ENCODE measurements around the gene ACOT9. TPM values are rescaled to one million over a fixed set of nuclear protein-coding genes. Genes with fewer than 3 reads are reported as not detected.

ACOT9 gene
- total RNA-seq, 1 experiment from 2014 or later = 72.3 TPM

DNA sequence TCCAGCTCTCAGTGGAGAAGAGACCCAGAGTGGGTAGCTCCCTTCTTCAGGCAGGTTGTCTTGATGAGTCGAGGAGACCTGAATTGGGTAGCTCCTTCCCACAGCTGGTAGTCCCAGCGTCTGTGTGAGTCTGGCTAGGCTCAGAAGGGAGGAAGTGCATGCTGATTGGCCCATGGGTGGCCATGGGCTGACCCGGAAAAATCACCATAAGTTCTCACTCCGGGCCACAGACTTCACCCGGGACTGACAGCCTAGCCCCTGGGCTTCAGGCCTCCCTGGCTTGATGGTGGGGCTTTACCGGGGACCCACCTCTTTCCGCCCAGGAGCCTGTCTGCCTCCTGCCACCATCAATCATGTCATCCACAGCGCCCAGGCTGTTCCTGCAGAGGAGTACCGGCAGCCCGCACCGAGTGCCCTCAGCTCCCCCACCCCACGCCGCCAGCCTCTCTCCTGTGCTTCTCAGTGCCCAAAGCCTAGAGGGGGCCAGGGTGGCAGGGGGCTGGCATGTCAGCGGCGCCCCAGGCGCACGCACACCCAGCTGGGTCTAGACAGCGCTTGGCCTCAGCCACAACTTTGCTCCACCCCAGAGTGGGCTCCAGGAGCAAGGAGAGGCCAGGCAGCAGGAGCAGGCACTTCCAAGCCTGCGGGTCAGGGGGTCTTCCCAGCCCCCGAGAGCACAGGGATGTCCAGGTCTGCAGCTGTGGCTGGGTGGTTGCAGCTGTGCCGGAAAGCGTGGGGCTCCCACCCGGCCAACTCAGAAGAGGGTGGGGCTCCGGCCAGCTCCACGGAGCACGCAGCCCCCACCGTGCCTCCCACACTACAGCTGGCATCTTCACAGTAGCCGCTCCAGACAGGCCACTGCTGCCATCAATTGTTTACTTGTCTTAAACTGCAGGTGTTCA lies 23.8 kb upstream of the ACOT9 start:
- Histone ChIP-seq H3K79me2 (ENCODE audit: insufficient read depth, low read length) (no peaks in the 10 kb centered on the region), H2BK20ac (ENCODE audit: low read depth, low read length, poor library complexity, severe bottlenecking) (no peak overlapping the region), H3K23ac (ENCODE audit: insufficient read length, low read depth, low read length) (no peak overlapping the region), H3K4me1 (ENCODE audit: insufficient read depth, low read length) (peaks cover 2% of the 10 kb centered on the region; the same call in 1 of the 2 replicates), H3K23me2 (ENCODE audit: insufficient read length, low read depth, low read length, poor library complexity, severe bottlenecking) (no peaks in the 10 kb centered on the region), H3K9ac (ENCODE audit: extremely low read depth, insufficient read length, low read length) (no peak overlapping the region), H3T11ph (ENCODE audit: low read length) (no peak overlapping the region), H4K5ac (ENCODE audit: insufficient read length, low read depth, low read length) (no peak overlapping the region), H3K56ac (ENCODE audit: insufficient read length, low read depth, low read length) (no peak overlapping the region), H2AFZ (ENCODE audit: low read length) (no peak overlapping the region), H3K27ac (ENCODE audit: insufficient read length, low read depth, low read length) (no peak overlapping the region), H3K18ac (ENCODE audit: insufficient read length, low read depth, low read length) (no peak overlapping the region), H3K4ac (ENCODE audit: low read depth, low read length) (no peak overlapping the region), H3K9me3 (ENCODE audit: control insufficient read depth, low read depth, low read length) (no peaks in the 10 kb centered on the region), H3K79me1 (ENCODE audit: insufficient read depth, low read depth, low read length, poor library complexity, severe bottlenecking) (no peaks in the 10 kb centered on the region), H2AK5ac (ENCODE audit: insufficient read length, low read length) (no peak overlapping the region), H2BK5ac (ENCODE audit: insufficient read length, low read length) (no peak overlapping the region), H3K4me2 (ENCODE audit: insufficient read depth, insufficient read length, low read length) (no peak overlapping the region), H3K27me3 (ENCODE audit: insufficient read depth, low read length) (no peaks in the 10 kb centered on the region), H4K8ac (replicated peaks; ENCODE audit: insufficient read length, low read depth, low read length) (no peak overlapping the region), H2BK120ac (ENCODE audit: low read depth, low read length, poor library complexity, severe bottlenecking) (no peak overlapping the region), H3K14ac (ENCODE audit: insufficient read depth, low read length) (no peak overlapping the region), H4K20me1 (ENCODE audit: control insufficient read depth, insufficient read depth, insufficient read length) (no peaks in the 10 kb centered on the region), H2BK15ac (ENCODE audit: low read depth, low read length) (no peak overlapping the region), H2BK12ac (ENCODE audit: insufficient read length, low read depth, low read length) (no peak overlapping the region), H4K91ac (ENCODE audit: insufficient read length, low read depth, low read length) (no peak overlapping the region)
- Mint-ChIP-seq H3K36me3 (ENCODE audit: insufficient read depth in 1 of 3, low read depth in 3 of 3) (peaks cover 0 to 1% (median 0%) of the 10 kb centered on the region in 3 experiments; a peak in 1 of 7 replicates), H3K27me3 (ENCODE audit: low read depth) (no peaks in the 10 kb centered on the region; the same call in none of the 2 replicates), H3K4me1 (peaks cover 9 to 14% of the 10 kb centered on the region in 2 experiments), H3K9me3 (peaks cover 5 to 8% of the 10 kb centered on the region in 2 experiments; a peak in 3 of 5 replicates), H3K4me3 (no peak overlapping the region), H3K27ac (no peak overlapping the region)
- peak; percentile 30 for DNase-seq
- TF ChIP-seq, protein P1, sequence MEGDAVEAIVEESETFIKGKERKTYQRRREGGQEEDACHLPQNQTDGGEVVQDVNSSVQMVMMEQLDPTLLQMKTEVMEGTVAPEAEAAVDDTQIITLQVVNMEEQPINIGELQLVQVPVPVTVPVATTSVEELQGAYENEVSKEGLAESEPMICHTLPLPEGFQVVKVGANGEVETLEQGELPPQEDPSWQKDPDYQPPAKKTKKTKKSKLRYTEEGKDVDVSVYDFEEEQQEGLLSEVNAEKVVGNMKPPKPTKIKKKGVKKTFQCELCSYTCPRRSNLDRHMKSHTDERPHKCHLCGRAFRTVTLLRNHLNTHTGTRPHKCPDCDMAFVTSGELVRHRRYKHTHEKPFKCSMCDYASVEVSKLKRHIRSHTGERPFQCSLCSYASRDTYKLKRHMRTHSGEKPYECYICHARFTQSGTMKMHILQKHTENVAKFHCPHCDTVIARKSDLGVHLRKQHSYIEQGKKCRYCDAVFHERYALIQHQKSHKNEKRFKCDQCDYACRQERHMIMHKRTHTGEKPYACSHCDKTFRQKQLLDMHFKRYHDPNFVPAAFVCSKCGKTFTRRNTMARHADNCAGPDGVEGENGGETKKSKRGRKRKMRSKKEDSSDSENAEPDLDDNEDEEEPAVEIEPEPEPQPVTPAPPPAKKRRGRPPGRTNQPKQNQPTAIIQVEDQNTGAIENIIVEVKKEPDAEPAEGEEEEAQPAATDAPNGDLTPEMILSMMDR (conservative IDR thresholded peaks at IDR 0.05) = no peak
- no CpG with 5 or more reads among the region's 28 CpGs for WGBS (ENCODE audit: extremely low coverage, insufficient read length, low lambda C conversion rate)

Data from H9 (cell line).